ENCODE data around the gene NUS1. TPM values are rescaled to one million over a fixed set of nuclear protein-coding genes. Genes with fewer than 3 reads are reported as not detected.
"Not testable (repeated sequence)": the region's sequence is repeated elsewhere in the genome, so short reads cannot be mapped to it uniquely, and the experiment has no call there.

Gene NUS1
- total RNA-seq, 1 experiment from 2014 or later = 54.7 TPM

- Mint-ChIP-seq H3K27ac (ENCODE audit: low read depth, unreplicated experiment) (no peak overlapping the region), H3K27me3 (ENCODE audit: insufficient read depth, unreplicated experiment) (no peaks in the 10 kb centered on the region), H3K36me3 (ENCODE audit: insufficient read depth, unreplicated experiment) (no peaks in the 10 kb centered on the region)
Observed at GRCh38 chr6:117642976-117643375, 32.3 kb upstream of the NUS1 start.

GRCh38 chr6:117651984-117652383, 23.3 kb upstream of the NUS1 start:
- POLR2A ChIA-PET = interaction anchor here (0.6 kb wide), 2 partner anchors 25 to 239 kb away, joined by 3 read pairs; no protein-coding TSS in a partner anchor
- intact Hi-C loops (cut with micrococcal nuclease); H3K9me3 Mint-ChIP-seq (ENCODE audit: unreplicated experiment); BruUV-seq (replicated peaks); H3K27ac Mint-ChIP-seq (ENCODE audit: low read depth, unreplicated experiment); H3K27me3 Mint-ChIP-seq (ENCODE audit: insufficient read depth, unreplicated experiment); DNase-seq (ENCODE audit: unreplicated experiment); H3K4me3 Mint-ChIP-seq (ENCODE audit: unreplicated experiment); H3K4me1 Mint-ChIP-seq (ENCODE audit: insufficient read depth, unreplicated experiment); H3K36me3 Mint-ChIP-seq (ENCODE audit: insufficient read depth, unreplicated experiment): not testable (repeated sequence)
- CTCF ChIA-PET = interaction anchor here (0.6 kb wide), 1 partner anchor 248 kb away, joined by 3 read pairs; no protein-coding TSS in a partner anchor

More at GRCh38 chr6:117642976-117643375, 32.3 kb upstream of the NUS1 start:
- Mint-ChIP-seq H3K9me3 (ENCODE audit: unreplicated experiment) (no peaks in the 10 kb centered on the region), H3K4me1 (ENCODE audit: insufficient read depth, unreplicated experiment) (no peaks in the 10 kb centered on the region), H3K4me3 (ENCODE audit: unreplicated experiment) (no peak overlapping the region)
- CTCF ChIA-PET = interaction anchor here (0.7 kb wide), 1 partner anchor 938 kb away, joined by 3 read pairs; no protein-coding TSS in a partner anchor
- POLR2A ChIA-PET = no interaction called here
- intact Hi-C loops (cut with micrococcal nuclease) = no loop called here
- DNase-seq (ENCODE audit: unreplicated experiment) = no peak
- no TSS peak for BruUV-seq (replicated peaks)
- no peak for TF ChIP-seq CTCF (IDR thresholded peaks at IDR 0.05; ENCODE audit: unreplicated experiment)

GRCh38 chr6:117653949-117654348, 21.3 kb upstream of the NUS1 start:
- Mint-ChIP-seq H3K27me3 (ENCODE audit: insufficient read depth, unreplicated experiment) (no peaks in the 10 kb centered on the region), H3K4me1 (ENCODE audit: insufficient read depth, unreplicated experiment) (no peaks in the 10 kb centered on the region), H3K9me3 (ENCODE audit: unreplicated experiment) (peaks cover 8% of the 10 kb centered on the region), H3K36me3 (ENCODE audit: insufficient read depth, unreplicated experiment) (no peaks in the 10 kb centered on the region), H3K27ac (ENCODE audit: low read depth, unreplicated experiment) (no peak overlapping the region), H3K4me3 (ENCODE audit: unreplicated experiment) (no peak overlapping the region)
- intact Hi-C loops (cut with micrococcal nuclease) = no loop called here
- ChIA-PET CTCF (no interaction called here), POLR2A (no interaction called here)
- DNase-seq (ENCODE audit: unreplicated experiment) = no peak
- BruUV-seq (replicated peaks) = no TSS peak
- no peak for TF ChIP-seq CTCF (IDR thresholded peaks at IDR 0.05; ENCODE audit: unreplicated experiment)

DNA sequence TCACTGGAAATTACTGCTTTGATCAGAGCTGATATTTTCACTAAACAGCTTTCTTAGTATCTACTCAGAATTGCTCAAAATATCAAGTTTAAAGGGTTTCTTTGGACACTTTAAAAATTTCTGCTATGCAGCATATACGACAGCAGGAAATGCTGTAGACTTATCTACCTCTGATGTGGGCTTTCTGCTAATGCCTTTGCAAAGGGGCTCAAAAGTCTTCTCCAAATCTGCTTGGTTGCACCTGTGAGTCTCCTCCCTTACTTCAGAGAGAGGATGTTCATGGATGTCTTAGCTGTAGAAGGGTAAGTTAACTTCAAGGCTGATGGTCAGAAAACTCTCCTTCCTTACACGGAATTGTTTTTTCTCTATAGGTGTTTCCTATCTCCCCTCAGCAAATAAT, 19.9 kb upstream of the NUS1 start:
- Mint-ChIP-seq H3K27me3 (ENCODE audit: insufficient read depth, unreplicated experiment) (no peaks in the 10 kb centered on the region), H3K36me3 (ENCODE audit: insufficient read depth, unreplicated experiment) (no peaks in the 10 kb centered on the region), H3K4me3 (ENCODE audit: unreplicated experiment) (no peak overlapping the region), H3K9me3 (ENCODE audit: unreplicated experiment) (no peaks in the 10 kb centered on the region), H3K27ac (ENCODE audit: low read depth, unreplicated experiment) (no peak overlapping the region), H3K4me1 (ENCODE audit: insufficient read depth, unreplicated experiment) (no peaks in the 10 kb centered on the region)
- no TSS peak for BruUV-seq (replicated peaks)
- intact Hi-C loops (cut with micrococcal nuclease) = no loop called here
- CTCF ChIA-PET = interaction anchor here (0.6 kb wide), 1 partner anchor 491 kb away, joined by 3 read pairs; no protein-coding TSS in a partner anchor
- POLR2A ChIA-PET = interaction anchor here (1.1 kb wide), 1 partner anchor 51 kb away, joined by 3 read pairs; no protein-coding TSS in a partner anchor
- no peak for DNase-seq (ENCODE audit: unreplicated experiment)
- TF ChIP-seq CTCF (IDR thresholded peaks at IDR 0.05; ENCODE audit: unreplicated experiment) = no peak

GRCh38 chr6:117666881-117667280, 8.4 kb upstream of the NUS1 start:
- no peaks in the 10 kb centered on the region for H3K4me1 Mint-ChIP-seq (ENCODE audit: insufficient read depth, unreplicated experiment)
- no peaks in the 10 kb centered on the region for H3K36me3 Mint-ChIP-seq (ENCODE audit: insufficient read depth, unreplicated experiment)
- no peak for DNase-seq (ENCODE audit: unreplicated experiment)
- no peak for TF ChIP-seq CTCF (IDR thresholded peaks at IDR 0.05; ENCODE audit: unreplicated experiment)
- H3K27me3 Mint-ChIP-seq (ENCODE audit: insufficient read depth, unreplicated experiment) = no peaks in the 10 kb centered on the region
- BruUV-seq (replicated peaks) = no TSS peak
- H3K9me3 Mint-ChIP-seq (ENCODE audit: unreplicated experiment) = no peaks in the 10 kb centered on the region
- H3K27ac Mint-ChIP-seq (ENCODE audit: low read depth, unreplicated experiment) = no peak overlapping the region
- ChIA-PET CTCF (no interaction called here), POLR2A (no interaction called here)
- H3K4me3 Mint-ChIP-seq (ENCODE audit: unreplicated experiment) = no peak overlapping the region
- intact Hi-C loops (cut with micrococcal nuclease) = no loop called here
